Activated T-cell treated with anti-CD3 and anti-CD28 coated beads, Interleukin-2, amount 50 U/mL, for 1 hour (primary cell): ENCODE data around the gene RAI1.
"Not testable (repeated sequence)": the region's sequence is repeated elsewhere in the genome, so short reads cannot be mapped to it uniquely, and the experiment has no call there.

Experiments
- DNase-seq: peaks from one replicate; pipeline ENCODE4 v3.0.0-alpha.2; 2020

RAI1 gene

DNA sequence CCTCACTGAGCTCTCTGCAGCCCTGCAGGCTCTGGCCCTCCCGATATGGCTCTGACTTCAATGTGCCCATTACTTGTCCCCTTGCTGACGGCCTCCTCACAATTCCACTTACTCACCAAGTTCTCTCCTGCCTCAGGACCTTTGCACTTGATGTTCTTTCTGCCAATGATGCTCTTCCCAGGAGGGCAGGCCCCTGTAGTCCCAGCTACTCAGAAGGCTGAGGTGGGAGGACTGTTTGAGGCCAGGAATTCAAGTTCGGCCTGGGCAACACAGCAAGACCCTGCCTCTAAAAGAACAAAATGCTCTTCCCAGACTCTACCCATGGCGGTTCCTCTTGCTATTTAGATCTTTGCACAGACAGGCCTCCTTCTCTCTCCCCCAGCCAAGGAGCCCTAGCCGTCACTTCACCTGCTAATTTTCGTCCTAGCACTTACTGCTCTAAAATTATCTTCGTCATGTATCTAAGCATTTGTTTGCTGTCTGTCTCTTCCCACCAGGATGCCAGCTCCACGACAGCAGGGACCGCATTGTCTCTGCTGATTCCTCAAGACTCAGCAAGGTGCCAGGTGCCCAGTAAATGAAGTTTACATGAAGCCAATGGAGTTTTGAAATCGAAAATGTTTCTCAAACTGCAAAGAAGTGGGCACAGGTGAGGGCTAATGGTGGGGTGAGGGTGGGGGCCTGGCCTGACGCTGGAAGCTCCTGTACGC lies 626 bp upstream of the RAI1 start:
- no peak for DNase-seq

DNA sequence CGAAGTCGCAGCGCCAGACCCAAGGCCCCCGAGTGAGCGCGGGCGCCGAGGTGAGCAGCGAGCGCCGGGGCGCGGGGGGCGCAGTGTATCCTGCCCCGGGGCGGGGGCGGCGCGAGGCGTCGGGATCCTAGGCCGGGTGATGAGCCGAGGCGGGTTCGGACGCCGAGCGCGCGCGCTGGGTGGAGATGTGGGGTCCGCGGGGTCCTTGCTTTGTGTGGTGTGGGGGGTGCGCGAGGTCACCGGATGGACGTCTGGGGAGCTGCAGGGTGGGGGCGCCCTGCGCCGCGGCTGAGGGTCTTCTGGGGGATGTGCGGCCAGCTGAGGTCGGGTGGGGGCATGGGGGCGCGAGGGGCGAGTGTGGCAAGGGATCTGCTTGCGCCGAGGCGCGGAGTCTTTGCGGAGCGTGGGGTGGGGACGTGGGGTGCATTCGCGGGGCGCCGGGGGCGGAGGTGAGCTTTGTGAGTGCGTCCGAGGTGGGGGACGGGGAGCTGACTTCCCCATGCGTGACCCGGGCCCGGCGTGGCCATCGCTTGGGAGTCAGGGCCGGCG lies 560 bp downstream of the RAI1 start:
- DNase-seq: no peak

DNA sequence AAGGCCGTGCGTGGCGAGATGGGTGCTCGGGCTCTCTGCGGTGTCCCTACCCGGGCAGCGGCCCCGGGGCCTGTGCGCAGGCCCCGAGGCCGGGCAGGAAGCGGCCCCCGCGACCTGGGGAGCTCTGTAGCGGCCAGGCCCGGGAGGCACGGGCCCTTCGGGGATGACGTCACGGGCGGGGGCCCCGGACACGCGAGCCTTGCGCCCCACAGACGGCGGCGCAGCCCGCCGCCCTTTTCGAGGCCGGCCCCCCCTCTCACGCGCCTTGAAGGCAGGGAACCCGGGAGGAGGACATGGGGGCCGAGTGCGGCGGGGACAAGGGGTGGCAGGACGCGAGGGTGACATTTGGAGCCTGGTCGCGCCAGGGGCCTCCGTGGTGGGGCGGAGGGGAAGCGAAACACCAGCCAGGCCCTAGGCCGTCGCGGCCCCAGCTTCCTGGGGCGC lies 1.1 kb downstream of the RAI1 start:
- DNase-seq: peak; percentile 67

DNA sequence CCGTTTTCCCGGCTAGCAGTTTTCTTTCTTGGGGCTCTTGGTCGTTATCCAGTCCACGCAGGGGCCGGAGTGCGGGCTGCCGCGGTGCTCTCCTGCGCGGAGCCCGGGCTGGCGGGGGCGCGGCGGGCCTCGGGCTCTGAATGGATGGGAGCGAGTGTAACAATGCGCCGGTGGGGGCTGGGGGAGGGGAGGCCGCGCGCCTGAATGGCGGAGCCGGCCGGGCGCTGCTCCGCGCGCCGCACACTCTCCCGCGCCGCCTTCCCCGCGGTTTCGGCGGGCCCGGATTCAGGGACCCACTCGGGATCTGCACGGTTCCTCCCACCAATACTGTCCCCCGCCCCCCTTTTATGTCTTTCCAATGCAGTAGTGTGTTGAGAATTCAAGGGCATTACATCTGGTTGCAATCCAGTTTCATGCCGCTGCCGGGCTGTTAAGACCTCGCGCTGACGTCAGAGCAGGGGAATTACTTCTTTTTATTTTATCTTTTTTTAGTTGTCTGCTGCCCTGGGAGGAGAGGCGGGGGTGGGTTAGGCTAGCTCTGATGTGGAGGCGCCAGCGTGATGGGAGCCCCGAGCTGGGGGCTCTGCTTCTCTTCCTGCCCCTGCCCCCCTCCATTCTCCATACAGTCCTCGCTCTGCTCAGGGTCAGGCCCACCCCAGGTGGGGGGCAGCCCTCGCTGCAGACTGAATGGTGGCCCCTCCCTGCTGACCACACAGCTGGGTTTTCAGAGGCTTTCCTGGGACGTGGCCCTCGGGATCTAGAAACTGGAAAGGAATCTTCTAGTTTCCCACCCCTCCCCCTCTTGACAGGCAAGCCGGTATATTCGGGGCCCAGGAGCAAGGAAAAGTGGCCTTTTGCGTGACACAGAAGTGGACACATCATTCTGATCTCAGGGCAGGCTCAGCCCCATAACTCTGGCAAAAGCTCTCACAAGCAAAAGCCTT lies 1.8 kb downstream of the RAI1 start:
- DNase-seq: peak; percentile 79

DNA sequence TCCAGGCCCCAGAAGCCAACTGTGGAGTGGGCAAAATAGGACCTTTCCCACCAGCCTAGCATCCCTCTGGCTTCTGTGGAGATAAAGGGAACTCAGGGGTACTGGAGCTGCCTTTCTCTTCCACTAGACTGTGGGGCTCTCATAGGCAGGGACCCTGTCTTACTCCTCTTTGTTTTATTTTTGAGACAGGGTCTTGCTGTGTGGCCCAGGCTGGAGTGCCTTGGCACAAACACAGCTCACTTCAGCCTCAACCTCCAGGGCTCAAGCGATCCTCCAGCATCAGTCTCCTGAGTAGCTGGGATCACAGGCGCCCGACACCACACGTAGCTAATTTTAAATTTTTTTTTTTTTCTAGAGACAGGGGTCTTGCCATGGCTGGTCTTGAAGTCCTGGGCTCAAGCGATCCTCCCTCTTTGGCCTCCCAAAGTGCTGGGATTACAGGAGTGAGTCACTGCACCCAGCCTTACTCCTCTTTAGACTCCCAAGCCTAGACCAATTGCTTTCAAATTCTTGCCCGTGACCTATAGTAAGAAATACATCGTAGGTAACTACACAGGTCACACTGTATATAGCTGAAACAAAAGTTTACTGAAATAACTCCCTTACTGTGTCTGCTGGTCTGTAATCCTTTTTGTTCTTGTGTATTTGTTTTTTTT lies 2.6 kb downstream of the RAI1 start:
- DNase-seq: no peak

DNA sequence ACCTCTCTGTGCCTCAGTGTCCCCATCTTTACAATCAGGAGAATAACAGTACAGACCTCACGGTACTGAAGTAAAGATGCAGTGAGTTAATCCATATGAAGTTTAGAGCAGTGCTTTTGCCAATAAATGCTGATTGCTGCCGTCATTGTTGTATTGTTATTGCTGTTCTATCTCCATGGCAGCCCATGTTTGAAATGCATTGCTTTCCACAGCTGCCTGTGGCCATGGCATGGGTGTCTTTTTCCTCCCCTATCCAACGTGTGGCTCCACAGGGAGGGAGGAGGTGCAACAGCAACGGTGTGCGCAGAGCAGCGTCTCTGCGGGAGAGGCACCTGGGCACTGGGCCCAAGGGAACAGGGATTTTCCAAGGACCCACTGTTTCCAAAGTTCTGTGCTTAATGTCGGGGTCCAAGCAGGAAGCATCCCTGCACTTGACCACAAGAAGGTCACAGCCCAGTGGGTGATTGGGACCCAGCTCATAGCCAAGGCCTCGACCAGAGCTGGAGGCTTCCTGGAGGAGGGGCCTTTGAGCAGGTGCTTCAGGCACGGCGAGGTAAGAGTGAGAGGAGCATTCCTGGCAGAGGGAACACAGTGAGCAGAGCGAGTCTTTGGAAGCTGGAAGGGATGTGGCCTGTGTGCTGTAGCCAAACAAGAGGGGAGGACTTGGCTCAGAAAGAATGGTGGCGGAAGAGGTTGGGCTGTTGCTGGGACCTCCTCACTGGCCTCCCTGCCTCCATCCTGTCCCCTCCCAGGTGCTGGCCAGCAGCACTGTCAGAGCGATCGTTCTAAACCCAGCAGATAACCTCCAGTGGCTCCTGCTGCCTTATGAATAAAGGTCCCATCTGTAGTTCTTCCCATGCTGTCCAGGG lies 3.9 kb downstream of the RAI1 start:
- DNase-seq: no peak

DNA sequence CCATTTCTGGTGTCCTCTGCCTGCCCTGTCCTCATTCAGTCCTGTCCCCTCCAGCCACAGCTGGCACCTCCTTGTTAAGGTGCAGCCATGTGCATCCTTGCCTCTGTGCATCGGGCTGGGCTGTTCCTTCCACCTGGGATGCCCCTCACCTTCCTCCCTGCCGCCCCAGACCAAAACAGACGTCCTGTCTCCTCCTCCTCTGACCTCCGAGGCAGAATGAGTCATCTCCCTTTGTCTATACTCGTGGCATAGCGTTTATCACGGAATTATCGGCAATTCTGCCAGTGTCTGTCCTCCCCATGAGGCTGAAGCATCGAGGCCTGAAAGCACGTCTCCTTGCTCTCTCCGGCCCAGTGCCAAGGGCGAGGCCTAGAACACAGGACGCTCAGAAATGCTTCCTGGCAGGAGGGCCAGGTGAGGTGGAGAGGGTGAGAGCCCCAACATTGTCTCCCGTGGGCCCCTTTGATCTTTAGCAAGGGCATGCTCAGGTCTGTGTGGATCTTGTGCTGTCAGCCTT lies 4.6 kb downstream of the RAI1 start:
- DNase-seq: no peak

DNA sequence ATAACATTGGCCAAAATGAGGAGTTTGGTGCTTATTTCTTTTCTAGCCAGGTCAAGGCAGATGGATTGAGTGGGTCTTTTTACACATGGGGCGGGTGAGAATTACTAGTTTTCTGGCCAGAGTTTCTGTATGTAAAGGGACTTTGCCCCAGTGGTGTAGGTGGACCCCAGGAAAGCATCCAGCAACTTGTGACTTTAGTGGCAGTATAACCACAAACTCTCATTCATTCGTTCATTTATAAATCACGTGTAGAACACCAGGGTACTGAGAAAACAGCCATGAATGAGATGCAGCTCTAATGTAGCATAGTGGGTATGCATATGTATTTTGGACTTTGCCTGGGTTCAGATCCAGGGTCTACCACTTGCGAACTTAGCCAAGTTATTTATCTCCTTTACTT lies 8.1 kb downstream of the RAI1 start:
- no peak for DNase-seq

DNA sequence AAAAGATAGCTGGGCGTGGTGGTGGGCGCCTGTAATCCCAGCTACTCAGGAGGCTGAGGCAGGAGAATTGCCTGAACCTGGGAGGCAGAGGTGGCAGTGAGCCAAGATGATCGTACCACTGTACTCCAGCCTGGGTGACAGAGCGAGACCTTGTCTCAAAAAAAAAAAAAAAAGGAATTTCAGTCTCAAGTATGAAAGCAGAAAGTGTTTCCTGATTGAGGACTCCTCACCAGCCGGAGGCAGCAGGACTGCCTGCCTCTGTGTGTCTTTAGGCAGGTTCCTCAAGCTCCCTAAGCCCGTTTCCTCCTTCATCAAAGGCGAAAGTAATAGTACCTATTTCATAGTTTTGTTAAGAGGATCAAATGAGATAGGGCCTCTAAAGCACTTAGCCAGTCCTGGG lies 9.0 kb downstream of the RAI1 start:
- DNase-seq: not testable (repeated sequence)

DNA sequence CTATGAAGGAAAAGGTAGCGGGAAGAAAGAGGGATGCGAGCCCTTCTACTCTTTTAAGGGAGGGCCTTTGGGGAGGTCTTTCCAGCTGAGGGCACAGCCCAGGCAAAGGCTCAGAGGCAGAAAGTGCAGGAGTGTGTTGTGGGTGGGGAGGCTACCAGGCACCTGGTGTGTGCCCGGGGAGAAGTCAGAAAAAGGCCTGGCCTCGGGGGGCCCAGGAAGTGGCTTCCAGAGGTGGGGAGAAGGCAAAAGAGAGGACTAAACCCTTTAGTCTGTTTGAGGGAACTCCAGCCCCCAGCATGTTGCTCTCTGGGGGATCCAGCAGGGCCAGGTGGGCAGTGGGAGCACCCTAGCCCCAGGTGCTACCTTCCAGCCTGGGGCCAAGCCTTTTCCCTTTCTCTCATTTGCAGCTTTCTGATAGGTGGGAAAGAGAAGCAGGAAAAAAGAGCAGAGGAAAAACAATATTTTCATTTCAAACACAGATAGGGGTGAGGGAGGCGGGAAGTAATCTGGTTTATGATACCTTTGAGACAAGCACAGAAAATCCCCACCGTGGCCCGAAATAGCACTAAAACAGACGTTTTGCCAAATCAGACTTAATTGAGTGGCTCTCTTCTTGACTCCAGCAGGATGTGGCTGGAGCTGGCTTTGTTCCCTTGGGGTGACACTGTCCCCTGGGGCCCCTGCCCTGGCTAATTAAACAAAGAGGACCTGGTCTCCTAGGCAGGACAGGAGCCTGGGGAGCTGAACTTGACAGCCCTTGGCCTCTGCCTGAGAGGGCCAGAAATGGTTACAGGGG lies 10.4 kb downstream of the RAI1 start:
- no peak for DNase-seq

DNA sequence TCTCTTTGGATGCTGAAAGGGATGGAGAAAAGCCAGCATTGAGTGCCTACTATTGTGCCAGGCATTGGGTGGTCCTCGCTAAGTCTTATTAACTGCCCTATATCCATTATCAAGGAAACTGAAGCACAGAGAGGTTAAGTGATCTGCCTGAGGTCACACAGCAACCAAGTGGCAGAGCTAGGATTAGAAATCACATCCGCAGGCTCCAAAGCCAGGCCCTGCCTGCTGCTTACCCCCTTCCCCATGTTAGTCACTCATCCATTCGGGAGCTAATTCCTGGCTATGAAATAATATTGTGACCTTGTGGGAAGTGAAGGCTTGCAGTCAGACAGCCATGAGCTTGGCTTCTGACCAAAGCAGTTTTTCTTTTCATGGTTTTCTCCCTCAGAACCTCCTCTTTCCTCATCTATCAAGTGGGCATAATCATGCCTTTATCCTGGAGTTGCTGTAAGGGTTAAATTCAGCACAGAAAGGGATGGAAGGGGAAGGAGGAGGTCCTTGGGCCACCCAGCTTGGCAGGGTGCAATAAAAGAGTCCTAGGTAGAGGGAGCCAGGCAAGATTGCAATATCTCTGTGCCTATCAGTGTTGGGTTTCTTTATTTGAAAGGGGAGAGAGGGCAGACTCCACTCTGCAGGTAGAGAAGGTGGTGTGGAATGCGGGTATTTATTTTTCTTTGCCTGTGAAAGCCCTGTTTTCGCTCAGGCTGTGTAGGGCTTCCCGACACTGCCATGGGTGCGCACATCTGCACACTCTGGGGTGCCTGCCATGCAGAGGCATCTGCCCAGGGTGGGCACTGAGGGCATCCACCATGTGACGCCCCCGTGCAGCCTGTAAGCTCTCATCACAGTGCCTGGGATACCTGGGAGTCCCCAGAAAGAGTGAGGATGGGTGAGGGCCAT lies 11.3 kb downstream of the RAI1 start:
- no peak for DNase-seq

DNA sequence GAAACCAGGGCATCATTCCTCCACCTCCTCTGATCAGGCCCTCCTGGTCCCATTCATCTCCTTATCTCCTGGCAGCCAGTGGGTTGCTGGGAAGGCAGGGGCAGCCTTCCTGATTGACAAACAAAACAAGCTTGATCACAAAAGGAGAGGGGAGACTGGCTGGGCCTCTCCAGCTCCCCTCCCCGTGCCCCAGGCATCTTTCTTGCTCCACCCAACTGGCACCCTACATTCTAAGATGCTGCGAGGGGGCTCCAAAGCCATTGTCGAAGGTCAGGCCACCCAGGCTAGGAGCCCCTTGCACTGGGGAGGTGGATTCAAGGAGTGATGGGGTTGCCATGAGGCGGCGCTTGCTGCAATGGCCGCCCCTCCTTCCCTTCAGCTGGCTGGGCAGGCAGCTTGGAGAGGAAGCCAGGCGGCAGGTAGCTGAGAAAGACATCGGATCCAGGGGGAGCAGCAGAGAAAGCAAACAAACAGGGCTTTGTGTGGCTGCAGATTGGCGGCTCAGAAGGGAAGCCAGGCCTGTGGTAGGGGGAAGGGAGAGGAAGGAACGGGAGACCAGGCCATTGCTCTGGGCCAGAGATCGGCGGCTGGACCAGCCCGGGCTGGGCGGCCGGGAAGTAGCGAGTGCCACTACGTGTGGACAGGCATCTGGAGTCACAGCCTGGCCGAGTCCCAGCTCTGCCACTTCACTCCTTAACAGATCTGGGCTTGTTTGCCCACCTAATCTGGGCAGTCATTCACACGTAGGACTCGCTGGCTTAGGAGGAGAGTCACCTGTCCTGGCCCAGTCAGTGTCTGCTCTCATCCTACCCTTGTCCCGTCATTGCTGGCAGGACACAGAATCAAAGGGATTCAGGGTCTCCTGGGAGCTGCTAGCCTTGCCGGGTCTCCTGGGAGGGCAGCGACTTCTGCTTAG lies 12.3 kb downstream of the RAI1 start:
- DNase-seq: no peak

DNA sequence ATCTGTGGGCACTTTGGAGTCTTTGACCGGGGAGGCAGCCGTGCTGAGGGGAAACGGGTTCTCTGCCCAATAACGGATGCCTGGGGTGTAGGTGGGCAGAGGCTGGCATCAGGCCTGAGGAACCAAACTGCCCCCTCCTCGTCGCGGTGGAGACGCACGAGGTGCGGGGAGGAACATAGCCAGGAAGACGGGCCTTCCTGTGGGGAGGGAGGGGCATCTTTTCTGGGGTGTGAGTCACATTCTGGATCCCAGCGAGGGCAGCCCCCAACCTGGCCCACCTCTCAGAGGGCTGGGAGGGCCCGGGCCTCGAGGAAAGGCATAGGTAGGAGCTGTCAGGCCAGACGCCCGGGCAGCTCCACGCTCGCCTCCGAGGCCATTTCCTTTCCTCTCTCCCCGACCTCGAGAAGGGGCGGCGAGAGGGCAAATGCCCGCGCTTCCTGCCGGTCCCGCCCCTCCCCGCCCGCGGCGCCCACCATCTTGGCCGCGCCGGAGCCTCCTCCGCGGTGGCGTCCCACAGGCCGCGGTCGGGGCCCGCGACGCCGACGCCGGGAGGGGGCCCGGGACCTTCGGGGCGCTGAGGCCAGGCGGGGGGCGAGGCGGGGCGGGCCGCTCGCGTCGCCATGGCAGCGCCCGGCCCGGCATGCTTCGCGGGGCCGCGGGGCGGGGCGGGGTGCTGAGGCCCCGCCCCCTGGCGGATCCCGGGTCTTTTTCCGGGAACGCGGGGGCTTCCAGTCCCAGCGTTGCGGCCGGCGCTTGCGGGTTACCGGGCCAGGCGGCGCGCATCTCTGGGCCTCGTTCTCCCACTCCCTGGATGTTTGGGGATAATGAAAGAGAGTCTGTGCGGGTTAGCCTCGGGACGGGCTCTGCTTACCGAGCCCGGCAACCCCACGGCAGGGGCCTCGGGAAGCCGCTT lies 13.2 kb downstream of the RAI1 start:
- DNase-seq: peak; percentile 80

DNA sequence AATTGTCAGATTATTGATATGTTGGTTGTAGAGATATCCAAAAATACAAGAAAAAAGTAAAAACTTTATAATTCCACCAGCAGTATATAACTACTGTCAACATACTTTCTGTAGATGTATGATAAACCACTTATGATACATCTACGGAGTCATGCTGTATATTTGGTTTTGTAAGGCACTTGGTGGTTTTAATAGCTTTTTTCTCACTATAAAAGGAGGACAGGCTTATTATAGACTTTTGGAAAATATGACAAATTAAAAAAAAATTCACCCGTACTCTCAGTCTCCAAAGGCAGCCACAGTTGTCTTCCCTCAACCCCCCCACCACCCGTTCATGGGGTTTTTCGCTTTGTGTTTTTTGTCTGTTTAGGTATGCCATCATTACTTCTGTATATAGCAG lies 14.8 kb downstream of the RAI1 start:
- no peak for DNase-seq

DNA sequence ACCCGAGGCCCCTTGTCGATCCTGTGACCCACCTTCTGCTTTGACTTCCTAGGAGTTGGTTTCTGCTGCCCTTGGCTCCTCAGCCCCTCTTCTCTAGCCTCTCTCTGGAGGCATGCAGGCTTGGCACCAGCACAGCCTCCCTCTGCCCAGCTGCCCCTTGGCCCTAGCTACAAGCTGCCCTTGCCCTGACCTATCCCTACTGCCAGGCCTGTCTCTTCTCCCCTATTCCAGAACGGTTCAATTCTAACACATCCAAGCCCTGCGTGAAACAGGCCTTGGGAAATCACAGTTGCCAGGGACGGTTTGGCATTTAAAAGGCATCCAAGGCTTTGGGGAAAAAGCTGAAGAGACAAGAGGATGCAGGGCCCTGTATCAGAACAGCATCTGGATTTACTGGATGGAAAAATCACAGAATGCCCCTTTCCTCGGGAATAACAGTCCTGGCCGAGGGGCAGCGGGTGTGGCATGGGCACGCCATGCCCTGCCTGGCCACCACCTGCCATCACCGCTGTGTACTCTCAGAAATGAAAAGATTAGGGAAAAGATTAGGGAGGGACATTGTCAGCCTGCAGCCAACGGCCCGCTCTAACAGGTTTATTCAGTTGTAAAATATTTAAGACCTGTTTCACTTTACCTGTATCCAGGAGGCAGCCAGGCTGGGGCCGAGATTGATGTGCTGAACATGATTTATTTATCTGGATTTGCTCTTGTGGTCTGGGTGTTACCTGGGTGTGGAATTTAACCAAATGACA lies 15.8 kb downstream of the RAI1 start:
- DNase-seq: no peak

DNA sequence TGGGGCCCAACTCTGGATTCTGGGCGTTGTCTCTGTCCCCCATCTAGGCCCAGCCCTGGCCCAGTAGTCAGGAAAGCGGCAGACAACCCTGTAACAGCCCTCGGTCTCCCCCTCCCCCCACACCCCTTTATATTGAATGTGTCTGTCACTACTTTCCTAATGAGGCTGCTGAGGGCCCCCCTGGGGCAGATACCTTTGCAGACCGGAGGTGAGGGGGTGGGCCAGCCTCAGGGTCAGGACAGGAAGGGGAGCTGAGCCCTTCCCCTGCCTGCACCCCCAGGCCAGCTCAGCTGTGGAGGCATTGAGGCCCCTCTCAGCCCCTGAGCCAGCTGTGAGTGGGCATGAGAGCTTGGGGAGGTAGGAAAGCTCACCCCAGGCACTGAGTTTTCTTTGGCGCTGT lies 17.1 kb downstream of the RAI1 start:
- DNase-seq: no peak

DNA sequence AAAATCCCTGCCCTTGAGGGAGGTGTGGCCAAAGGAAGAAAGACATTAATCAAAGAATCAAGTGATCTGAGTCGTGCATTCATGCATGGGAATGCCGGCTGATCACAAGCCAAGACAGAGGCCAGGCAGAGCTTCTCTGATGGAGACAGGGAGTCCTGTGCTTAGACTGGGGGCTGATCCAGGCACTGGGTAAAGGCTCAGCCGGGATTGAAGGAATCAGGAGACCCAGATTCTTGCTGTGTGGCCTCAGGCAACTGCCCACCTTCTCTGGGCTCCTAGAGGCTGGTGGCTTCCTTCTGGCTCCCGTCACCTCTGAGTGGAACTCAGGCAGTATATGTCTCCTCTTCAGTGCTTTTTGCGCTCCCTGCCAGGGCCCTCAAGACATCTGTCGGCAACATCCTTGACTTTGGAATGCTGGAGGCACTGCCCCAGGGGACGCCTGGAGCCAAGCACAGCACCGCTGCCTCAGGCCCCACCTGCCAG lies 17.7 kb downstream of the RAI1 start:
- DNase-seq: no peak
